GM12801 (cell line): ENCODE results near the gene FOXP1.

Experiments used
- TF ChIP-seq, protein P1 (sequence below): IDR thresholded peaks from one replicate; pipeline ENCODE4 v1.5.1; 2011; ENCODE audit warnings: control low read depth; ENCODE audit not compliant: insufficient read length; ENCODE audit errors: extremely low read depth

Gene FOXP1

GRCh38 chr3:71616571-71617021 is 33.1 kb upstream of the FOXP1 start:
- TF ChIP-seq, protein P1, sequence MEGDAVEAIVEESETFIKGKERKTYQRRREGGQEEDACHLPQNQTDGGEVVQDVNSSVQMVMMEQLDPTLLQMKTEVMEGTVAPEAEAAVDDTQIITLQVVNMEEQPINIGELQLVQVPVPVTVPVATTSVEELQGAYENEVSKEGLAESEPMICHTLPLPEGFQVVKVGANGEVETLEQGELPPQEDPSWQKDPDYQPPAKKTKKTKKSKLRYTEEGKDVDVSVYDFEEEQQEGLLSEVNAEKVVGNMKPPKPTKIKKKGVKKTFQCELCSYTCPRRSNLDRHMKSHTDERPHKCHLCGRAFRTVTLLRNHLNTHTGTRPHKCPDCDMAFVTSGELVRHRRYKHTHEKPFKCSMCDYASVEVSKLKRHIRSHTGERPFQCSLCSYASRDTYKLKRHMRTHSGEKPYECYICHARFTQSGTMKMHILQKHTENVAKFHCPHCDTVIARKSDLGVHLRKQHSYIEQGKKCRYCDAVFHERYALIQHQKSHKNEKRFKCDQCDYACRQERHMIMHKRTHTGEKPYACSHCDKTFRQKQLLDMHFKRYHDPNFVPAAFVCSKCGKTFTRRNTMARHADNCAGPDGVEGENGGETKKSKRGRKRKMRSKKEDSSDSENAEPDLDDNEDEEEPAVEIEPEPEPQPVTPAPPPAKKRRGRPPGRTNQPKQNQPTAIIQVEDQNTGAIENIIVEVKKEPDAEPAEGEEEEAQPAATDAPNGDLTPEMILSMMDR: no peak

- TF ChIP-seq, protein P1: no peak
Measured at GRCh38 chr3:71614869-71615268, 31.3 kb upstream of the FOXP1 start.

GRCh38 chr3:71614426-71614825 is 30.9 kb upstream of the FOXP1 start:
- TF ChIP-seq, protein P1: no peak

- TF ChIP-seq, protein P1: no peak
Measured at GRCh38 chr3:71611099-71611498, 27.6 kb upstream of the FOXP1 start.

- TF ChIP-seq, protein P1: no peak
Measured at GRCh38 chr3:71607364-71607763, 23.8 kb upstream of the FOXP1 start.

DNA sequence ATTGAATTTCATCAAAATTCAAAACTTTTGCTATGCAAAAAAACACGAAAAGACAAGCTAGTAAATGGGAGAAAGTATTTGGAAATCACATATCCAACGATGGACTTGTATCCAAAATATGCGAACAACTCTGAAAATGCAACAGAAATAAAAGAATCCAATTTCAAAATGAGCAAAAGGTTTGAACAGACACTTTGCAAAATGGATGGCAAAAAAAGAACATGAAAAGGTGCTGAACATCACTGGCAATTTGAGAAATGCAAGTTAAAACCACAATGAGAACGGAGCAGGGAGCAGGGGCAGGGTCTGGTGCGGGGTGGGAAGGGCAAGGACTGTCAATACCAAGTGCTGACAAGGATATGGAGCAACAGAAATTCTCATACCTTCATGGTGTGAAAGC is 23.1 kb upstream of the FOXP1 start:
- TF ChIP-seq, protein P1: no peak

- TF ChIP-seq, protein P1: no peak
Measured at GRCh38 chr3:71602256-71602655, 18.7 kb upstream of the FOXP1 start.

DNA sequence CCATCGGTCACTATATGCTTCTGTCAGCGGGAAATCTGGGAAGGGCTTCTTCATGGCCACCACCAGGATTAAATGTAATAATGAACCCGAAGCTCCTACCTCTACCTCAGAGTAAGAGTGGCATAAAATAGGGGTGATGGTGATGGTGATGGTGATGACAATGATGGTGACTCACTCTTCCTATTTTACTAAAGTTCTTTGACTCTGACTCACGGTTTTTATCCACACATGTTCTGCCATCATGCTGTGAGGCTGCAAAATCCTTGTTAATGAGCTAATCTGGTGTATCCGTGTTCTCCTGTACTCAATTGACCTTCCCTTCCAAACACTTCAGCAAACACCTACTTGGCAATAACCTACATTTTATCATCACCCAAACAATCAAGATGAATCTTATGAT is 18.3 kb upstream of the FOXP1 start:
- TF ChIP-seq, protein P1: no peak
